Measurements from ENCODE around the gene GDF7.
A peak's percentile ranks its signal among the peaks of the same experiment; 100 is the strongest.

GDF7 gene

GRCh38 chr2:20629181-20629580 is 37.8 kb upstream of the GDF7 start:
- no peak for DNase-seq (ENCODE audit: low read depth)

- no peak for DNase-seq (ENCODE audit: low read depth)
Measured at GRCh38 chr2:20629581-20630171, 37.3 kb upstream of the GDF7 start.

- no peak for DNase-seq (ENCODE audit: low read depth)
Measured at GRCh38 chr2:20630967-20631366, 36.0 kb upstream of the GDF7 start.

GRCh38 chr2:20631617-20632307 is 35.2 kb upstream of the GDF7 start:
- DNase-seq (ENCODE audit: low read depth): no peak

- DNase-seq (ENCODE audit: low read depth): no peak
Measured at GRCh38 chr2:20632446-20632990, 34.4 kb upstream of the GDF7 start.

GRCh38 chr2:20633001-20633400 is 33.9 kb upstream of the GDF7 start:
- no peak for DNase-seq (ENCODE audit: low read depth)

GRCh38 chr2:20633794-20634506 is 33.0 kb upstream of the GDF7 start:
- DNase-seq (ENCODE audit: low read depth): no peak

GRCh38 chr2:20634507-20635112 is 32.3 kb upstream of the GDF7 start:
- no peak for DNase-seq (ENCODE audit: low read depth)

GRCh38 chr2:20635113-20635510 is 31.8 kb upstream of the GDF7 start:
- no peak for DNase-seq (ENCODE audit: low read depth)

- DNase-seq (ENCODE audit: low read depth): no peak
Measured at GRCh38 chr2:20635675-20636584, 31.0 kb upstream of the GDF7 start.

GRCh38 chr2:20637147-20637546 is 29.8 kb upstream of the GDF7 start:
- no peak for DNase-seq (ENCODE audit: low read depth)

GRCh38 chr2:20638014-20638413 is 28.9 kb upstream of the GDF7 start:
- no peak for DNase-seq (ENCODE audit: low read depth)

GRCh38 chr2:20638646-20639430 is 28.1 kb upstream of the GDF7 start:
- DNase-seq (ENCODE audit: low read depth): no peak

- no peak for DNase-seq (ENCODE audit: low read depth)
Measured at GRCh38 chr2:20640411-20641122, 26.4 kb upstream of the GDF7 start.

- no peak for DNase-seq (ENCODE audit: low read depth)
Measured at GRCh38 chr2:20641123-20641985, 25.6 kb upstream of the GDF7 start.

- peak; percentile 59 for DNase-seq (ENCODE audit: low read depth)
Measured at GRCh38 chr2:20642055-20642971, 24.6 kb upstream of the GDF7 start.

GRCh38 chr2:20643060-20643459 is 23.9 kb upstream of the GDF7 start:
- DNase-seq (ENCODE audit: low read depth): no peak

GRCh38 chr2:20643826-20644225 is 23.1 kb upstream of the GDF7 start:
- DNase-seq (ENCODE audit: low read depth): no peak

All from activated T-helper 9 cell treated with anti-CD3 and anti-CD28 coated beads, Interleukin-2, amount 50 U/mL, for 16 hours (primary cell).